Keratinocyte (primary cell): Measurements from ENCODE around the gene OR13H1. TPM values are rescaled to one million over a fixed set of nuclear protein-coding genes. Genes with fewer than 3 reads are reported as not detected.
"Not testable (repeated sequence)": the region's sequence is repeated elsewhere in the genome, so short reads cannot be mapped to it uniquely, and the experiment has no call there.

Experiments
- DNase-seq: peaks from one replicate; pipeline ENCODE4 v3.0.0-alpha.2; 2011; ENCODE audit warnings: low read depth, missing footprints, low spot score
- FAIRE-seq: peaks from 2 replicates; lab custom pipeline; 2011; peaks lifted over from hg19 to GRCh38; lab: Jason Lieb, UNC
- H2AFZ ChIP-seq: 2 replicates; pipeline ENCODE4 v1.6.0; 2012; ENCODE audit warnings: low read length, control low read depth, inconsistent platforms; ENCODE audit not compliant: control insufficient read depth
- H3K27ac ChIP-seq: 2 replicates; pipeline ENCODE4 v1.5.1; 2011; ENCODE audit warnings: low read length; ENCODE audit not compliant: control insufficient read depth, insufficient read depth
- H3K27me3 ChIP-seq: 3 replicates; pipeline ENCODE4 v1.6.0; 2011; ENCODE audit warnings: low read length; ENCODE audit not compliant: control insufficient read depth, insufficient read depth; ENCODE audit errors: extremely low read depth
- H3K36me3 ChIP-seq, 2 experiments: 2 replicates in 1 of 2; 3 replicates in 1 of 2; pipeline ENCODE4 v1.5.1; 2011; ENCODE audit warnings: low read length in 2 of 2, mild to moderate bottlenecking in 1 of 2; ENCODE audit not compliant: control insufficient read depth in 2 of 2, insufficient read depth in 2 of 2; ENCODE audit errors: extremely low read depth in 1 of 2
- H3K4me1 ChIP-seq: 3 replicates; pipeline ENCODE4 v1.5.1; 2011; ENCODE audit warnings: low read length; ENCODE audit not compliant: control insufficient read depth, insufficient read depth; ENCODE audit errors: extremely low read depth
- H3K4me2 ChIP-seq: 3 replicates; pipeline ENCODE4 v1.6.0; 2011; ENCODE audit warnings: low read depth, low read length; ENCODE audit not compliant: control insufficient read depth, insufficient read depth; ENCODE audit errors: extremely low read depth
- H3K4me3 ChIP-seq, 3 experiments: fragments of 200-600 bp in 1 of 3; sonication (generic) in 1 of 3; 2 replicates in 2 of 3; 3 replicates in 1 of 3; pipeline ENCODE4 v1.5.1; 2011 to 2016; ENCODE audit warnings: low read length in 3 of 3, mild to moderate bottlenecking in 3 of 3, control low read depth in 2 of 3, inconsistent platforms in 1 of 3, low read depth in 1 of 3, mixed read lengths in 1 of 3, mixed run types in 1 of 3, moderate library complexity in 1 of 3; ENCODE audit not compliant: control insufficient read depth in 2 of 3, insufficient read depth in 2 of 3; ENCODE audit errors: extremely low read depth in 1 of 3
- H3K79me2 ChIP-seq: 2 replicates; pipeline ENCODE4 v1.6.0; 2012; ENCODE audit warnings: low read length; ENCODE audit not compliant: control insufficient read depth, insufficient read depth
- H3K9ac ChIP-seq: 3 replicates; pipeline ENCODE4 v1.6.0; 2011; ENCODE audit warnings: low read length; ENCODE audit not compliant: control insufficient read depth, insufficient read depth; ENCODE audit errors: extremely low read depth
- H3K9me1 ChIP-seq: 3 replicates; pipeline ENCODE4 v1.6.0; 2011; ENCODE audit warnings: low read length; ENCODE audit not compliant: control insufficient read depth, insufficient read depth; ENCODE audit errors: extremely low read depth
- H3K9me3 ChIP-seq: 2 replicates; pipeline ENCODE4 v1.5.1; 2012; ENCODE audit warnings: low read depth, low read length; ENCODE audit not compliant: control insufficient read depth
- H4K20me1 ChIP-seq: 3 replicates; pipeline ENCODE4 v1.6.0; 2011; ENCODE audit warnings: low read length; ENCODE audit not compliant: control insufficient read depth, insufficient read depth; ENCODE audit errors: extremely low read depth
- EZH2 ChIP-seq: IDR thresholded peaks from one replicate; pipeline ENCODE4 v1.6.1; 2012; ENCODE audit warnings: inconsistent platforms, mild to moderate bottlenecking, low read length, moderate library complexity
- dilution Hi-C: fragments of 300-500 bp; cut with MboI; formaldehyde crosslinking; loops from one replicate; pipeline ENCODE4 v1.7.0; 2020; ENCODE audit warnings: low sequenced_read_pairs; ENCODE audit not compliant: extremely low pct_ligation_motif_present
- polyA minus RNA-seq, 3 experiments: library from RNA; depleted of rRNA, polyadenylated mRNA; stranded (reverse); fragments of >200 nt; gene quantifications; 1 replicate in 1 of 3; 2 replicates in 1 of 3; 3 replicates in 1 of 3; pipeline ENCODE4 v1.2.3, GENCODE V29; 2011
- polyA plus RNA-seq, 5 experiments: library from polyadenylated mRNA; depleted of rRNA in 3 of 5; stranded (reverse) in 3 of 5; stranded (forward) in 1 of 5; unstranded in 1 of 5; fragments of >200 nt; gene quantifications; 1 replicate in 1 of 5; 2 replicates in 3 of 5; 3 replicates in 1 of 5; pipeline versions ENCODE4 v1.2.1 to v1.2.3, GENCODE V29; 2011 to 2012; ENCODE audit warnings: missing spikeins in 2 of 5, low read depth in 1 of 5, low replicate concordance in 1 of 5
- TF ChIP-seq, protein P1 (sequence below), 3 experiments: IDR thresholded peaks in 1 of 3; conservative IDR thresholded peaks in 1 of 3; optimal IDR thresholded peaks in 1 of 3; 2 replicates in 2 of 3; 3 replicates in 1 of 3; pipeline versions ENCODE3 to v1.5.1; 2011; ENCODE audit warnings: low read length in 3 of 3, mild to moderate bottlenecking in 3 of 3, moderate library complexity in 2 of 3, control low read depth in 1 of 3, inconsistent platforms in 1 of 3; ENCODE audit not compliant: insufficient read depth in 2 of 3; ENCODE audit errors: extremely low read depth in 1 of 3

Gene OR13H1, protein sequence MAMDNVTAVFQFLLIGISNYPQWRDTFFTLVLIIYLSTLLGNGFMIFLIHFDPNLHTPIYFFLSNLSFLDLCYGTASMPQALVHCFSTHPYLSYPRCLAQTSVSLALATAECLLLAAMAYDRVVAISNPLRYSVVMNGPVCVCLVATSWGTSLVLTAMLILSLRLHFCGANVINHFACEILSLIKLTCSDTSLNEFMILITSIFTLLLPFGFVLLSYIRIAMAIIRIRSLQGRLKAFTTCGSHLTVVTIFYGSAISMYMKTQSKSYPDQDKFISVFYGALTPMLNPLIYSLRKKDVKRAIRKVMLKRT
- polyA plus RNA-seq (not detected in 3 replicates), polyA minus RNA-seq (not detected in 3 replicates)
- polyA plus RNA-seq (2011; ENCODE audit: low read depth) = not detected
- not detected in 2 replicates for polyA plus RNA-seq (2011; cell fraction: cytosol; rRNA removed)
- polyA plus RNA-seq (2011; cell fraction: nucleus; rRNA removed) = not detected in 2 replicates
- polyA plus RNA-seq (2012; ENCODE audit: low replicate concordance) = not detected in 2 replicates
- not detected for polyA minus RNA-seq (2011; cell fraction: cytosol; rRNA and poly(A)+ RNA removed)
- not detected in 2 replicates for polyA minus RNA-seq (2011; cell fraction: nucleus; rRNA and poly(A)+ RNA removed)

DNA sequence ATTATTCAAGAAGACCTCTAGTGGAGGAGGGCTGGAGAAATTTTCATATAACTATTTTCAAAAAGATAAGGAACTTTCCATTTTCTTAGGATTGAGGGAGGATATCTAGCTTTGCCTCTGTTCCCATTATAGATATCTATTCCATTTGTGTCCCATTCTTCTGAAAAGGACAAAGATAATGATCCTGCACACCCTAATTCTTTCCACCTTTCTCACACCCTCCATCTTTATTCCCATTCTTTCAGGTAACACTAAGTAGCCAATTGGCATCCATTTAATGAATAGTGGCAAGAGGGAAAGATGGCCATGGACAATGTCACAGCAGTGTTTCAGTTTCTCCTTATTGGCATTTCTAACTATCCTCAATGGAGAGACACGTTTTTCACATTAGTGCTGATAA, at the start of gene OR13H1:
Gene OR13H1, plus strand, starts transcription at position 301 of the 400 bp plus-strand sequence. Its CDS starts 0 bp downstream, at position 301.
- H3K9me3 ChIP-seq = no peaks in the 10 kb centered on the region
- no peaks in the 10 kb centered on the region for H3K27me3 ChIP-seq
- no peaks in the 10 kb centered on the region for H4K20me1 ChIP-seq
- FAIRE-seq (no peak), DNase-seq (no peak)
- no peaks in the 10 kb centered on the region for H3K9me1 ChIP-seq
- H2AFZ ChIP-seq = no peak within 1 kb of the TSS
- no peak within 1 kb of the TSS for H3K27ac ChIP-seq
- no peak within 1 kb of the TSS for H3K4me3 ChIP-seq
- H3K79me2 ChIP-seq = no peaks in the 10 kb centered on the region
- no peak within 1 kb of the TSS for H3K4me2 ChIP-seq
- H3K4me1 ChIP-seq = no peaks in the 10 kb centered on the region
- dilution Hi-C loops = no loop called here
- H3K36me3 ChIP-seq = no peaks in the 10 kb centered on the region
- TF ChIP-seq EZH2 = no peak
- TF ChIP-seq, protein P1, sequence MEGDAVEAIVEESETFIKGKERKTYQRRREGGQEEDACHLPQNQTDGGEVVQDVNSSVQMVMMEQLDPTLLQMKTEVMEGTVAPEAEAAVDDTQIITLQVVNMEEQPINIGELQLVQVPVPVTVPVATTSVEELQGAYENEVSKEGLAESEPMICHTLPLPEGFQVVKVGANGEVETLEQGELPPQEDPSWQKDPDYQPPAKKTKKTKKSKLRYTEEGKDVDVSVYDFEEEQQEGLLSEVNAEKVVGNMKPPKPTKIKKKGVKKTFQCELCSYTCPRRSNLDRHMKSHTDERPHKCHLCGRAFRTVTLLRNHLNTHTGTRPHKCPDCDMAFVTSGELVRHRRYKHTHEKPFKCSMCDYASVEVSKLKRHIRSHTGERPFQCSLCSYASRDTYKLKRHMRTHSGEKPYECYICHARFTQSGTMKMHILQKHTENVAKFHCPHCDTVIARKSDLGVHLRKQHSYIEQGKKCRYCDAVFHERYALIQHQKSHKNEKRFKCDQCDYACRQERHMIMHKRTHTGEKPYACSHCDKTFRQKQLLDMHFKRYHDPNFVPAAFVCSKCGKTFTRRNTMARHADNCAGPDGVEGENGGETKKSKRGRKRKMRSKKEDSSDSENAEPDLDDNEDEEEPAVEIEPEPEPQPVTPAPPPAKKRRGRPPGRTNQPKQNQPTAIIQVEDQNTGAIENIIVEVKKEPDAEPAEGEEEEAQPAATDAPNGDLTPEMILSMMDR (optimal IDR thresholded peaks at IDR 0.05 in 1 of 3, IDR thresholded peaks at IDR 0.05 in 1 of 3, conservative IDR thresholded peaks at IDR 0.05 in 1 of 3; ENCODE audit: extremely low read depth in 1 of 3, insufficient read depth in 2 of 3, low read length in 3 of 3) = no peak
- no peak within 1 kb of the TSS for H3K9ac ChIP-seq

DNA sequence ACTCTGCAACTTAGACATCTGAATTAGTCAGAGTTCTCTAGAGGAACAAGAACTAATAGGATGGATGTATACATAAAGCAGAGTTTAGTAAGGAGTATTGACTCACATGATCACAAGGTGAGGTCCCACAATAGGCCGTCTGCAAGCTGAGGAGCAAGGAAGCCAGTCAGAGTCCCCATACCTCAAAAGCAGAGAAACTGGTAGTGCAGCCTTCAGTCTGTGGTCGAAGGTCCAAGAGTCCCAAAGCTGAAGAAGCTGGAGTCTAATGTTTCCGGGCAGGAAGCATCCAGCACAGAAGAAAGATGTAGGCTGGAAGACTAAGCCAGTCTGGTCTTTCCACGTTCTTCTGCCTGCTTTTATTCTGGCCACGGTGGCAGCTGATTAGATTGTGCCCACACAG, 42.3 kb upstream of the OR13H1 start:
- H3K27me3 ChIP-seq, H3K27ac ChIP-seq, FAIRE-seq, H3K4me3 ChIP-seq, H3K79me2 ChIP-seq, H3K9me1 ChIP-seq, dilution Hi-C loops, DNase-seq, H3K36me3 ChIP-seq, H3K9me3 ChIP-seq, H2AFZ ChIP-seq, H3K4me1 ChIP-seq, H4K20me1 ChIP-seq, H3K4me2 ChIP-seq, H3K9ac ChIP-seq: not testable (repeated sequence)
